Ovary (tissue), 9 donors: ENCODE data around the gene KCNJ13. TPM values are rescaled to one million over a fixed set of nuclear protein-coding genes. Genes with fewer than 3 reads are reported as not detected.

Experiments
- DNase-seq, 5 donors: peaks; one replicate each; pipeline ENCODE4 v3.0.0-alpha.2; 2019 to 2020
- H3K27ac ChIP-seq, 2 donors: fragments of 200-600 bp; one replicate each; pipeline versions ENCODE4 v1.5.1 to v1.8.0; 2019 to 2022
- H3K27me3 ChIP-seq: fragments of 200-600 bp; one replicate; pipeline ENCODE4 v1.8.0; 2022
- H3K36me3 ChIP-seq: fragments of 200-600 bp; sonication (generic); one replicate; pipeline ENCODE4 v1.5.1; 2019
- H3K4me1 ChIP-seq: one replicate; pipeline ENCODE4 v1.8.1; 2013; ENCODE audit warnings: mild to moderate bottlenecking, moderate library complexity; ENCODE audit not compliant: insufficient read depth
- H3K4me3 ChIP-seq: fragments of 200-600 bp; sonication (generic); one replicate; pipeline ENCODE4 v1.5.1; 2017
- H3K9me3 ChIP-seq, 2 donors: fragments of 200-600 bp in 1 of 2; sonication (generic) in 1 of 2; one replicate each; pipeline versions ENCODE4 v1.5.1 to v1.8.1; 2013 to 2019; ENCODE audit warnings: mild to moderate bottlenecking in 1 of 2, moderate library complexity in 1 of 2
- EP300 ChIP-seq: sonication (generic); formaldehyde crosslinking; IDR thresholded peaks from one replicate; pipeline ENCODE4 v1.6.1; 2017; ENCODE audit warnings: antibody characterized with exemption
- POLR2A ChIP-seq: fragments of 450-650 bp; IDR thresholded peaks from one replicate; pipeline ENCODE4 v1.6.1; 2017; ENCODE audit warnings: antibody characterized with exemption, mild to moderate bottlenecking, moderate library complexity
- WGBS, 3 donors: extraction: QIAGEN DNeasy Blood & Tissue Kit in 1 of 3; methylation state at CpG; one replicate each; pipeline versions ENCODE4 v1.1.5 to v1.1.7; 2013 to 2017; 5-methylcytosine and 5-hydroxymethylcytosine counted together
- intact Hi-C, 4 donors: fragments of 100-400 bp; cut with DNase I; formaldehyde crosslinking; loops; one replicate each; pipeline versions ENCODE4 v1.11.0 to v1.15.1; 2022 to 2023
- polyA plus RNA-seq, 2 donors: library from polyadenylated mRNA; stranded (reverse); fragments of 200-250 nt in 1 of 2; fragments of 350-450 nt in 1 of 2; fragmentation: Illumina TruSeq in 1 of 2; extraction: RNeasy Lipid Tissue Mini Kit (QIAGEN cat#74804) in 1 of 2; gene quantifications; one replicate each; pipeline ENCODE4 v1.2.3, GENCODE V29; 2013 to 2014
- total RNA-seq, 7 donors: library from RNA; depleted of rRNA in 2 of 7; stranded (reverse); fragments of >200 nt in 2 of 7; fragmentation: NEBNext Ultra II Directional in 3 of 7; extraction: Animal tissue kit (Norgen Biotek cat#: 25700) in 3 of 7; gene quantifications; one replicate each; pipeline versions ENCODE4 v1.1.0 to v1.2.4, GENCODE V29; 2016 to 2023
- TF ChIP-seq, protein P1 (sequence below), 3 donors: fragments of 450-650 bp in 2 of 3; fragments of 200-600 bp in 1 of 3; IDR thresholded peaks; one replicate each; pipeline versions ENCODE4 v1.5.1 to v1.8.0; 2016 to 2022; ENCODE audit warnings: antibody characterized with exemption in 3 of 3, mild to moderate bottlenecking in 1 of 3
- donor health status: DM: no; HTN: no; CAD: no; lungs with moderate emphysema.
- donor health status: DM: no; HTN: no; CAD: no.
- donor health status: Bipolar disorder and iron deficiency.
- donor health status: DM: yes; HTN: yes; CAD: no.
- donor health status: DM: no; HTN: no; CAD: no.
- donor health status: DM: yes; HTN: yes; CAD: no.

KCNJ13 gene
- total and polyA plus RNA-seq, 9 donors, result 0.24 TPM; not detected in 8

DNA sequence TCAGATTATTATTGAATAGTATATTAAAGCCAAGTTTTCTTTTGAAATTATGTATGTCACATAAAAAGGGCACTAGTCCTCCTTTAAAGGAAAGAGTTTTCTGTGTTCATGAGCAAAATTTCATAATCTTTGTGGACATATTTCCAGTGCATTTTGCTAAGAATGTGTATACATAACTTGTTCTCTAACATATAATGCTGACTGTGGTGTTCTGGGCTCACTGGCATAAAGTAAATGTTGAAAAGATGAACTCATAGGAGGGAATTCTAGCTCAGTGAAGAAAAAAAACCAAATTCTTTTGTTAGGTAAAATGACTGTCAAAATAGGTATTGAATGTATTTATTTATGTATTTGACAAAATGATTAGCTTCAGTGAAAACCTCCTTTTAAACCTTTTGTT is 6.2 kb downstream of the KCNJ13 start:
- intact Hi-C loops, result no loop called here
- no peak for DNase-seq
- TF ChIP-seq EP300, result no peak
- no peak for TF ChIP-seq POLR2A
- TF ChIP-seq, protein P1, sequence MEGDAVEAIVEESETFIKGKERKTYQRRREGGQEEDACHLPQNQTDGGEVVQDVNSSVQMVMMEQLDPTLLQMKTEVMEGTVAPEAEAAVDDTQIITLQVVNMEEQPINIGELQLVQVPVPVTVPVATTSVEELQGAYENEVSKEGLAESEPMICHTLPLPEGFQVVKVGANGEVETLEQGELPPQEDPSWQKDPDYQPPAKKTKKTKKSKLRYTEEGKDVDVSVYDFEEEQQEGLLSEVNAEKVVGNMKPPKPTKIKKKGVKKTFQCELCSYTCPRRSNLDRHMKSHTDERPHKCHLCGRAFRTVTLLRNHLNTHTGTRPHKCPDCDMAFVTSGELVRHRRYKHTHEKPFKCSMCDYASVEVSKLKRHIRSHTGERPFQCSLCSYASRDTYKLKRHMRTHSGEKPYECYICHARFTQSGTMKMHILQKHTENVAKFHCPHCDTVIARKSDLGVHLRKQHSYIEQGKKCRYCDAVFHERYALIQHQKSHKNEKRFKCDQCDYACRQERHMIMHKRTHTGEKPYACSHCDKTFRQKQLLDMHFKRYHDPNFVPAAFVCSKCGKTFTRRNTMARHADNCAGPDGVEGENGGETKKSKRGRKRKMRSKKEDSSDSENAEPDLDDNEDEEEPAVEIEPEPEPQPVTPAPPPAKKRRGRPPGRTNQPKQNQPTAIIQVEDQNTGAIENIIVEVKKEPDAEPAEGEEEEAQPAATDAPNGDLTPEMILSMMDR (IDR thresholded peaks at IDR 0.05), result no peak
- no peak overlapping the region for H3K4me3 ChIP-seq
- H3K27ac ChIP-seq, result no peak overlapping the region
- no peaks in the 10 kb centered on the region for H3K36me3 ChIP-seq
- H3K4me1 ChIP-seq, result no peaks in the 10 kb centered on the region
- no peaks in the 10 kb centered on the region for H3K9me3 ChIP-seq
- no peaks in the 10 kb centered on the region for H3K27me3 ChIP-seq

DNA sequence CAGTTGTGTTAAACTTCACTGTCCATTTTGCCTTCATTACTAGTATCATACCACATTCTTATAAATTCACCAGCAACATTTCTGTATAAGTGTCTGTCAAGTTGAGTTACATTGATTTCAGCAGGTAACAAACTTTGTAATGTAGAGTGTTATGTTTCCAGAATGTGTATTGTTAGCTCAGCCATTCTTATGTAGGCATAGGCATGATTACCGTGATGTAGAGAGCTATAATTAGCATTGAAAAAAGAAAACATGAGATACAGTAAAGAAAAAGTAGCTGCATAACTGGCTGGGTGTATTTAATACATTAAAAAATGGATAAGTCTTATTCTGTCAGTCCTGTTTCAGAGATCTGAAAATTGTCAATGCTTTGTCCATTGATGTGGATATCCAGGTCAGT is 8.5 kb downstream of the KCNJ13 start:
- Histone ChIP-seq H3K4me1 (no peaks in the 10 kb centered on the region), H3K9me3 (no peaks in the 10 kb centered on the region), H3K27me3 (no peaks in the 10 kb centered on the region), H3K27ac (no peak overlapping the region), H3K4me3 (no peak overlapping the region), H3K36me3 (no peaks in the 10 kb centered on the region)
- TF ChIP-seq EP300 (no peak), POLR2A (no peak)
- TF ChIP-seq, protein P1 (IDR thresholded peaks at IDR 0.05), result no peak
- DNase-seq, result no peak
- intact Hi-C loops, result no loop called here
- 83 to 89% (median 85%) methylated on average over 1 of the region's 1 CpG for WGBS, 3 donors

DNA sequence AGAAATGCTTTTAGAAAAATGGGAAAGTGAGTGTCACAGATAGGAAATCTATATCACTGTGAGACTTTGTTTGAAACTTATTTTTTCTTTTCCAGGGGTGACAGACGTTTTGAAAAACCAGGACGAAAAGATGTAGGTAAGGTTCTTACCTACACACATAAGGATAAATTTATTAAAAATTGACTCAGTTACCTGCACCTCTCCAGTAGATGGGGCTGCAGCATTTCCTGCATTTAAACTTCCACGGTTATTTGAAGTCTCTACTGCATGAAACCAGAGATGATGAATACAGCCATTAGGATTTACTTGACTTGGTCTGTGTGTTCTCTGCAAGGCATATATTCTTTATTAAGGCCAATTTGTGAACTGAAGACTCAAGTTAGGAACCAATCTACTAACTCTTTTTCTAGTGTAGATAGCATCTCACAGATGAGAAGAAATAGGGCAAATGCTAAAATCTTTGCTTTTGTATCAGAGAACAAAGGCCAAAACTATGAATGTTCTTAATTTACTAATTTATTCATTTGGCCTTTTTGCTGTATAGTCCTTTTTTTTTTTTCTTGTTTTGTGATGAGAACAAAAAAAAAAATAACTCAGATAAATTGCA is 15.0 kb downstream of the KCNJ13 start:
- Histone ChIP-seq H3K9me3 (no peaks in the 10 kb centered on the region), H3K36me3 (no peaks in the 10 kb centered on the region), H3K4me1 (no peaks in the 10 kb centered on the region), H3K27me3 (no peaks in the 10 kb centered on the region), H3K27ac (no peak overlapping the region), H3K4me3 (no peak overlapping the region)
- intact Hi-C loops, result no loop called here
- 54 to 63% (median 62%) methylated on average over 3 of the region's 3 CpGs for WGBS, 3 donors
- TF ChIP-seq, protein P1 (IDR thresholded peaks at IDR 0.05), result no peak
- TF ChIP-seq EP300 (no peak), POLR2A (no peak)
- DNase-seq, result no peak

DNA sequence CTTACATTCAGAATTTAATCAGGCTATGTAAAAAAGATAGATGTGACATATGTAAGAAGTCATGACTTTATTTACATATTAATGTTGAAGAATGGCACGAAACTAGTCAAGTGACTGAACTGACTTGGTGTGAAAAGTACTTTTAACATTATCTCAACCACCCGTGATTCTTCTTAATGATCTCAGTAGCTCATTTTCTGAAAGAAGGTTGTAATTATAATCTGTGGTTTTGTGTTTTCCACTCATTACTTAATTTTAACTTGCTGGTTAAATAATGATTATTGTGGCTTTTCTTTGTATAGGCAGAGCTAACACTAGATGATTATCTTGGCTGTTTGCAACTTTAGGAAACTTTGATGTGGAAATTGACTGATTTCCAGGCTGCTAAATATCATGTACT is 18.5 kb downstream of the KCNJ13 start:
- Histone ChIP-seq H3K27ac (no peak overlapping the region), H3K4me3 (no peak overlapping the region), H3K4me1 (no peaks in the 10 kb centered on the region), H3K36me3 (no peaks in the 10 kb centered on the region), H3K27me3 (no peaks in the 10 kb centered on the region), H3K9me3 (no peaks in the 10 kb centered on the region)
- intact Hi-C loops, result no loop called here
- DNase-seq, result no peak
- 80 to 81% (median 81%) methylated on average over 2 of the region's 2 CpGs for WGBS, 3 donors
- TF ChIP-seq, protein P1 (IDR thresholded peaks at IDR 0.05), result no peak
- TF ChIP-seq EP300 (no peak), POLR2A (no peak)
